ENCODE measurements around the gene GTF2H4. TPM values are rescaled to one million over a fixed set of nuclear protein-coding genes. Genes with fewer than 3 reads are reported as not detected.
"Not testable (repeated sequence)": the region's sequence is repeated elsewhere in the genome, so short reads cannot be mapped to it uniquely, and the experiment has no call there.

Gene GTF2H4
- total RNA-seq, 1 donor from 2014 or later: 37.1 TPM

DNA sequence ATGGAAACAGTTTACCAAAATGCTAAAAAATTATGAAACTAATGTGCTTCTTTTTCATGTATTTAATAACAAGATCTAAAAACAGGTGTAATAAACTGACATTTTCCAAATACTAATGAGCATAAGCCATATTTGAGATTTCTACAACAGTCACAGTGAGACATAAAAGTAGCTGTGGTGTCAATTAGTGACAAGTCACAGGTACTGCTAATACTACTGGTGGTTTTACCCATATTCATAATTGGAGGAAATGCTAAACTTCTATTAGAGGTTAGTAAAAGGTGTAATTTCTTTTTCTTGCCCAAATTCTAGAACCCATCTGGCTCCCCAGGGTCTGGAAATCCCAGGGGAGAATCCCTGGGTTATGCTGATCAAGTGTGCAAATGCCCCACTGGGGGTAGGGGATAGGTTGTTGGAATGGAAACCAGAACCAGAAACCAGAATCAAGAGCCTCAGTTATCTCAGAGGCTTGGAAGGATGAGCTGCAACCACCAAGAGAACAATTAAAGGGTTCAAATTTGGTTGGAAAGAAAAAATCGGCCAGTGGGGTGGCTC is 7.1 kb upstream of the GTF2H4 start:
- H3K27ac ChIP-seq: no peak overlapping the region
- intact Hi-C loops (cut with DNase I): no loop called here
- TF ChIP-seq CTCF (IDR thresholded peaks at IDR 0.05): no peak
- H3K4me3 ChIP-seq: no peak overlapping the region
- H3K36me3 ChIP-seq: peaks cover 28% of the 10 kb centered on the region
- H3K9me3 ChIP-seq: no peaks in the 10 kb centered on the region
- DNase-seq: no peak
- H3K4me1 ChIP-seq: no peaks in the 10 kb centered on the region
- no peaks in the 10 kb centered on the region for H3K27me3 ChIP-seq (ENCODE audit: low read depth)
- no peak for ATAC-seq

GRCh38 chr6:30901436-30901835 is 6.6 kb upstream of the GTF2H4 start:
- ATAC-seq (no peak), DNase-seq (peak; percentile 3)
- Histone ChIP-seq H3K27me3 (ENCODE audit: low read depth) (no peaks in the 10 kb centered on the region), H3K4me1 (no peaks in the 10 kb centered on the region), H3K36me3 (peaks cover 24% of the 10 kb centered on the region), H3K4me3 (no peak overlapping the region), H3K27ac (no peak overlapping the region), H3K9me3 (no peaks in the 10 kb centered on the region)
- intact Hi-C loops (cut with DNase I): no loop called here
- TF ChIP-seq CTCF (IDR thresholded peaks at IDR 0.05): no peak

DNA sequence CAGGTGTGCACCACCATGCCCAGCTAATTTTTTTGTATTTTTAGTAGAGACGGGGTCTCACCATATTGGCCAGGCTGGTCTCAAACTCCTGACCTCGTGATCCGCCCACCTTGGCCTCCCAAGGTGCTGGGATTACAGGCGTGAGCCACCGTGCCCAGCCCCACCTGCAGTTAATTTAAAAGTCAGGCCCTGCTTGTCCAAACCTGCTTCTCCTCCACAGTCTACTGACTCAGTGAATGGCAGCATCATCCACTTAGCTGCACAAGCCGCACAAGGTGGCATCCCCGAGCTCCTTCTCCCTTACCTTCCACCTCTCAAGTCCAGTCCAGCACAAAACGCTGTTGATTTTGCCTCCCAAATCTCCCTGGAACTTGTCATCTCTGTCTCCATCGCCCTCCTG is 5.8 kb upstream of the GTF2H4 start:
- ATAC-seq; H3K9me3 ChIP-seq; H3K4me3 ChIP-seq; H3K27ac ChIP-seq; intact Hi-C loops (cut with DNase I); H3K27me3 ChIP-seq (ENCODE audit: low read depth); H3K4me1 ChIP-seq: not testable (repeated sequence)
- DNase-seq: peak; percentile 17
- peaks cover 23% of the 10 kb centered on the region for H3K36me3 ChIP-seq

GRCh38 chr6:30902709-30903108 is 5.3 kb upstream of the GTF2H4 start:
- intact Hi-C loops (cut with DNase I): no loop called here
- no peak for ATAC-seq

DNA sequence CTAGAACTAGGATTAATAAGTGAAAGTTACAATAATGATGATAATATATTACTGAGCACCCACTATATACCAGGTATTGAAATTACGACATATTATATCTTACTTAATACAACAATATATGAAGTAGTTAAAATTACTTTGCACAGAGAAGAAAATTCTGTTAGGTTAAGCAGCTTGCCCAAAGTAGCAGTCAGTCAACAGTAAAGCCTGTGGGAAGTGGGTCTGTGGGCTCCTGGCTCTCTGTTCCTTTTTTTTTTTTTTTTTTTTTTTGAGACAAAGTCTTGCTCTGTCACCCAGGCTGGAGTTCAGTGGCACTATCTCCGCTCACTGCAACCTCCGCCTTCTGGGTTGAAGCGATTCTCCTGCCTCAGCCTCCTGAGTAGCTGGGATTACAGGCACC is 4.8 kb upstream of the GTF2H4 start:
- DNase-seq (no peak), ATAC-seq (no peak)
- Histone ChIP-seq H3K27ac (no peak overlapping the region), H3K27me3 (ENCODE audit: low read depth) (no peaks in the 10 kb centered on the region), H3K36me3 (peaks cover 13% of the 10 kb centered on the region), H3K4me1 (no peaks in the 10 kb centered on the region), H3K9me3 (no peaks in the 10 kb centered on the region), H3K4me3 (no peak overlapping the region)
- TF ChIP-seq CTCF (IDR thresholded peaks at IDR 0.05): no peak
- intact Hi-C loops (cut with DNase I): no loop called here

More at GRCh38 chr6:30902709-30903108, 5.3 kb upstream of the GTF2H4 start:
- H3K9me3 ChIP-seq: no peaks in the 10 kb centered on the region
- H3K4me1 ChIP-seq: no peaks in the 10 kb centered on the region
- H3K36me3 ChIP-seq: peaks cover 18% of the 10 kb centered on the region
- H3K27me3 ChIP-seq (ENCODE audit: low read depth): no peaks in the 10 kb centered on the region
- no peak overlapping the region for H3K4me3 ChIP-seq
- TF ChIP-seq CTCF (IDR thresholded peaks at IDR 0.05): no peak
- H3K27ac ChIP-seq: no peak overlapping the region
- no peak for DNase-seq

DNA sequence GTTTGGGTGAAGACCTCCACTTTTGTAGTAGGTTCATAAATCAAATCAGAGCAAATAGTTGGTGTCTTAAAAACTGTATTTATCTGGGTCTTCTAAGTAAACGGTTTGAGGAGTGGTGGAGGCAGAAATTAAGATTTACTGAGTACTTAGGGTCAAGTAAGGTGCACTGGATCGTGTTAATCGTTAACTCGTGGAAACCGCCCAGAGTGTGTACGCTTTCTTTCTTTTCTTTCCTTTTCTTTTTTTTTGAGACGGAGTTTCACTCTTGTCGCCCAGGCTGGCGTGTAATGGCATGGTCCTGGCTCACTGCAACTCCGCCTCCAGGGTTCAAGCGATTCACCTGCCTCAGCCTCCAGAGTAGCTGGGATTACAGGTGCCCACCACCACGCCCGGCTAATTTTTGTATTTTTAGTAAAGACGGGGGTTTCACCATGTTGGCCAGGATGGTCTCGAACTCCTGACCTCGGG is 683 bp upstream of the GTF2H4 start:
- Histone ChIP-seq H3K4me3 (peak overlapping the region; percentile 69), H3K4me1 (peaks cover 12% of the 10 kb centered on the region), H3K36me3 (peaks cover 29% of the 10 kb centered on the region), H3K27ac (peak overlapping the region; percentile 37)
- H3K27me3 ChIP-seq (ENCODE audit: low read depth); ATAC-seq; DNase-seq; intact Hi-C loops (cut with DNase I); H3K9me3 ChIP-seq: not testable (repeated sequence)

All from lower lobe of right lung (tissue), 2 donors.